Trophoblast cell (in vitro differentiated cells and primary cell): ENCODE measurements around the gene LYRM2.
A peak's percentile ranks its signal among the peaks of the same experiment; 100 is the strongest.

ENCODE experiments used
- DNase-seq, 2 donors: peaks; one replicate each; pipeline ENCODE4 v3.0.0-alpha.2; 2016
- H2AFZ ChIP-seq: 2 replicates; pipeline ENCODE4 v1.6.1; 2013; ENCODE audit warnings: low read length, moderate library complexity, mild to moderate bottlenecking; ENCODE audit not compliant: insufficient read depth, poor library complexity
- H2AK5ac ChIP-seq: 2 replicates; pipeline ENCODE4 v1.6.1; 2013; ENCODE audit warnings: mild to moderate bottlenecking, low read length
- H2BK120ac ChIP-seq: 2 replicates; pipeline ENCODE4 v1.6.1; 2013; ENCODE audit warnings: low read length, mild to moderate bottlenecking, moderate library complexity; ENCODE audit not compliant: insufficient read depth, poor library complexity
- H2BK12ac ChIP-seq: 2 replicates; pipeline ENCODE4 v1.6.1; 2013; ENCODE audit warnings: mild to moderate bottlenecking, low read length, moderate library complexity
- H2BK5ac ChIP-seq: 2 replicates; pipeline ENCODE4 v1.6.1; 2013; ENCODE audit warnings: low read length, low read depth, moderate library complexity, mild to moderate bottlenecking; ENCODE audit not compliant: poor library complexity
- H3K14ac ChIP-seq: 2 replicates; pipeline ENCODE4 v1.6.1; 2013; ENCODE audit warnings: mild to moderate bottlenecking, low read length
- H3K18ac ChIP-seq: 2 replicates; pipeline ENCODE4 v1.6.1; 2013; ENCODE audit warnings: mild to moderate bottlenecking, low read length
- H3K23ac ChIP-seq: 2 replicates; pipeline ENCODE4 v1.6.1; 2013; ENCODE audit warnings: low read length
- H3K27ac ChIP-seq: 2 replicates; pipeline ENCODE4 v1.5.1; 2013; ENCODE audit warnings: low read depth, mild to moderate bottlenecking, inconsistent platforms, low read length, moderate library complexity
- H3K27me3 ChIP-seq: 2 replicates; pipeline ENCODE4 v1.6.1; 2013; ENCODE audit warnings: inconsistent platforms, mild to moderate bottlenecking, low read length, moderate library complexity; ENCODE audit not compliant: insufficient read depth
- H3K36me3 ChIP-seq, 2 experiments: 1 replicate in 1 of 2; 2 replicates in 1 of 2; pipeline ENCODE4 v1.6.1; 2013; ENCODE audit warnings: low read length in 2 of 2, mild to moderate bottlenecking in 2 of 2, moderate library complexity in 1 of 2; ENCODE audit not compliant: insufficient read depth in 2 of 2, control insufficient read depth in 1 of 2
- H3K4ac ChIP-seq: 2 replicates; pipeline ENCODE4 v1.6.1; 2013; ENCODE audit warnings: low read depth, mild to moderate bottlenecking, low read length, moderate library complexity
- H3K4me1 ChIP-seq, 2 experiments: 1 replicate in 1 of 2; 2 replicates in 1 of 2; pipeline ENCODE4 v1.6.1; 2013; ENCODE audit warnings: low read length in 2 of 2, mild to moderate bottlenecking in 2 of 2, moderate library complexity in 1 of 2; ENCODE audit not compliant: insufficient read depth in 2 of 2, control insufficient read depth in 1 of 2
- H3K4me2 ChIP-seq: 2 replicates; pipeline ENCODE4 v1.6.1; 2013; ENCODE audit warnings: inconsistent platforms, mild to moderate bottlenecking, low read length, moderate library complexity
- H3K4me3 ChIP-seq: 2 replicates; pipeline ENCODE4 v1.5.1; 2013; ENCODE audit warnings: mild to moderate bottlenecking, low read depth, low read length, inconsistent platforms
- H3K79me1 ChIP-seq: one replicate; pipeline ENCODE4 v1.6.1; 2013; ENCODE audit warnings: low read length
- H3K79me2 ChIP-seq: 2 replicates; pipeline ENCODE4 v1.6.1; 2013; ENCODE audit warnings: low read length, mild to moderate bottlenecking; ENCODE audit not compliant: control insufficient read depth, insufficient read depth, poor library complexity
- H3K9ac ChIP-seq: 2 replicates; pipeline ENCODE4 v1.6.1; 2013; ENCODE audit warnings: mild to moderate bottlenecking, low read length
- H3K9me3 ChIP-seq: 2 replicates; pipeline ENCODE4 v1.6.1; 2013; ENCODE audit warnings: low read depth, mild to moderate bottlenecking, control low read depth, inconsistent platforms, low read length; ENCODE audit not compliant: insufficient read depth
- H4K12ac ChIP-seq: 2 replicates; pipeline ENCODE4 v1.6.1; 2013; ENCODE audit warnings: low read depth, mild to moderate bottlenecking, low read length, moderate library complexity
- H4K8ac ChIP-seq: 2 replicates; pipeline ENCODE4 v1.6.1; 2013; ENCODE audit warnings: low read depth, mild to moderate bottlenecking, low read length, moderate library complexity
- H4K91ac ChIP-seq: one replicate; pipeline ENCODE4 v1.6.1; 2013; ENCODE audit warnings: low read depth, mild to moderate bottlenecking, low read length, moderate library complexity
- WGBS: extraction: QIAGEN DNeasy Blood & Tissue Kit; methylation state at CpG from one replicate; pipeline ENCODE4 v1.1.7; 2013; ENCODE audit warnings: missing lambda C conversion rate; ENCODE audit not compliant: insufficient read length, insufficient coverage; ENCODE audit errors: extremely low coverage; 5-methylcytosine and 5-hydroxymethylcytosine counted together

LYRM2 gene

DNA sequence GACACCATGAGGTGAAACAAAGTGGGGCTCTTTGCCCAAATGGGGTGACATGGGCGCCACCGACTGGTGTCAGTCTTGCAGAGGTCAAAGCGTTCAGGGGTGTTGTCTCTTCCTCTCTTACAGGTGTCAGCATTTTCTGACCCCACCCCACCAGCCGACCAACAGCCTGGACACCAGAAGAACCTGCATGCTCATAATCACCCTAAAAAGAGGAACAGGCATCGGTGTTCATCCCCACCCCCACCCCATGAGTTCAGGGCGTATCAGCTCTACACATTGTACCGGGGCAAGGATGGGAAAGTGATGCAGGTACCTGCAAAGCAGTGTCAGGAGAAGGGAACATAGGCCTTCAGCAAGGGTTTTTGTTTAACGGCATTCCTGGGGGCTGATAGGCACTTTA, 14.8 kb downstream of the LYRM2 start:
- H2BK12ac ChIP-seq = no peak overlapping the region
- peaks cover 2% of the 10 kb centered on the region for H3K9me3 ChIP-seq

DNA sequence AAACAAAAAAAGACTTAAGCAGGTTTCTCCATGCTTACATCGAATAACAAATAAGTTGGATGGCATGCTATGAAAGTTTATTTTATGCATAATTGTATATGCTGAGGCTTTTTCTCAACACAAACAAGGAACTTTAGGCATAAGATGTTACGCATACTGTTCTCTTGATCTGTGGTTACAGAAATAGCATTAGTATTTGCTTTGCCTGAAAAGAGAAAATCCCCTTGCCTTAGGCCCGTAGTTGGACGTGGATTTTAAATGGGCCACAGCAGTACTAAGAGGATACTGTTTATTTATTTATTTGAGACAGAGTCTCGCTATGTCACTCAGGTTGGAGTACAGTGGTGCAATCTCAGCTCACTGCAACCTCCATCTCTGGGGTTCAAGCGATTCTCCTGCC, 19.0 kb downstream of the LYRM2 start:
- no peak overlapping the region for H3K4me3 ChIP-seq
- no peak overlapping the region for H3K9ac ChIP-seq
- no peak overlapping the region for H2BK12ac ChIP-seq
- no peak overlapping the region for H3K27ac ChIP-seq
- no peak overlapping the region for H4K91ac ChIP-seq
- H3K27me3 ChIP-seq = no peaks in the 10 kb centered on the region
- H2AK5ac ChIP-seq = no peak overlapping the region
- H3K14ac ChIP-seq = no peak overlapping the region
- H3K4me1 ChIP-seq = peaks cover 0 to 3% of the 10 kb centered on the region in 2 experiments
- no CpG with 5 or more reads among the region's 6 CpGs for WGBS
- H4K8ac ChIP-seq = no peak overlapping the region
- no peak overlapping the region for H2BK120ac ChIP-seq
- no peak overlapping the region for H4K12ac ChIP-seq
- no peaks in the 10 kb centered on the region for H3K79me2 ChIP-seq
- H3K18ac ChIP-seq = no peak overlapping the region
- H3K4ac ChIP-seq = no peak overlapping the region
- H3K9me3 ChIP-seq = peaks cover 2% of the 10 kb centered on the region
- no peaks in the 10 kb centered on the region for H3K79me1 ChIP-seq
- H3K4me2 ChIP-seq = no peak overlapping the region
- no peak for DNase-seq
- peaks cover 25 to 33% of the 10 kb centered on the region in 2 experiments for H3K36me3 ChIP-seq
- H3K23ac ChIP-seq = no peak overlapping the region
- no peak overlapping the region for H2AFZ ChIP-seq
- no peak overlapping the region for H2BK5ac ChIP-seq

More for the DNA sequence above, 14.8 kb downstream of the LYRM2 start:
- no peak overlapping the region for H2BK5ac ChIP-seq
- H3K4me1 ChIP-seq = no peaks in the 10 kb centered on the region
- H4K12ac ChIP-seq = no peak overlapping the region
- no peak overlapping the region for H3K23ac ChIP-seq
- H3K14ac ChIP-seq = no peak overlapping the region
- no peaks in the 10 kb centered on the region for H3K79me2 ChIP-seq
- no CpG with 5 or more reads among the region's 8 CpGs for WGBS
- no peak overlapping the region for H2AK5ac ChIP-seq
- no peaks in the 10 kb centered on the region for H3K27me3 ChIP-seq
- H3K18ac ChIP-seq = no peak overlapping the region
- H3K79me1 ChIP-seq = no peaks in the 10 kb centered on the region
- peaks cover 29 to 39% of the 10 kb centered on the region in 2 experiments for H3K36me3 ChIP-seq
- no peak overlapping the region for H3K4me2 ChIP-seq
- no peak overlapping the region for H3K4me3 ChIP-seq
- H3K27ac ChIP-seq = no peak overlapping the region
- H3K4ac ChIP-seq = no peak overlapping the region
- no peak overlapping the region for H4K91ac ChIP-seq
- no peak overlapping the region for H2AFZ ChIP-seq
- peak in 1 of 2 donors; percentile 77 for DNase-seq
- no peak overlapping the region for H3K9ac ChIP-seq
- H4K8ac ChIP-seq = no peak overlapping the region
- no peak overlapping the region for H2BK120ac ChIP-seq

DNA sequence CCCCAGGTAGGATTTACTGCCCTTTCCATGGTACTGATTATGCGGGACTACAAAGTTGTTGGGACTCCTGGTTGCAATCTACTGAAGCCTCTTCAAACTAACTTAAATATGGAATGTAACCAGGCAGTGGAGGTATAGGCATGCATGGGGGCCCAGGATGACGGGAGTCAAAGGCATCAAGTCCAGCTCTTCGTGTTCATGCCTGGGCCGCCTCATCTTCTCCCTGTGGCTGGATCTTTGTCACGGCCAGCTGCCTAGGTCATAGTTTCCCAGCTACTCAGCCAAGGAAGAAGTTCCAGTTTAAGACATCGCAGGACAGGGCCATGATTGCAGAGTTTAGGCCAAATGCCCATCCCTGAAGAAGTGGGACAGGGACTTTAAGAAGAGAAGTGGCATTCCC, 20.5 kb downstream of the LYRM2 start:
- Histone ChIP-seq H3K9me3 (peaks cover 2% of the 10 kb centered on the region), H4K91ac (no peak overlapping the region), H3K4me2 (no peak overlapping the region), H3K36me3 (peaks cover 16 to 26% of the 10 kb centered on the region in 2 experiments), H4K12ac (no peak overlapping the region), H2BK5ac (no peak overlapping the region), H3K9ac (no peak overlapping the region), H3K4me1 (peaks cover 0 to 3% of the 10 kb centered on the region in 2 experiments), H3K14ac (no peak overlapping the region), H2BK12ac (no peak overlapping the region), H2BK120ac (no peak overlapping the region), H4K8ac (no peak overlapping the region), H3K18ac (no peak overlapping the region), H2AK5ac (no peak overlapping the region), H3K23ac (no peak overlapping the region), H2AFZ (no peak overlapping the region), H3K27ac (no peak overlapping the region), H3K4me3 (no peak overlapping the region), H3K4ac (no peak overlapping the region), H3K27me3 (no peaks in the 10 kb centered on the region), H3K79me1 (no peaks in the 10 kb centered on the region), H3K79me2 (no peaks in the 10 kb centered on the region)
- peak; percentile 94 to 95 for DNase-seq
- no CpG with 5 or more reads among the region's 6 CpGs for WGBS

DNA sequence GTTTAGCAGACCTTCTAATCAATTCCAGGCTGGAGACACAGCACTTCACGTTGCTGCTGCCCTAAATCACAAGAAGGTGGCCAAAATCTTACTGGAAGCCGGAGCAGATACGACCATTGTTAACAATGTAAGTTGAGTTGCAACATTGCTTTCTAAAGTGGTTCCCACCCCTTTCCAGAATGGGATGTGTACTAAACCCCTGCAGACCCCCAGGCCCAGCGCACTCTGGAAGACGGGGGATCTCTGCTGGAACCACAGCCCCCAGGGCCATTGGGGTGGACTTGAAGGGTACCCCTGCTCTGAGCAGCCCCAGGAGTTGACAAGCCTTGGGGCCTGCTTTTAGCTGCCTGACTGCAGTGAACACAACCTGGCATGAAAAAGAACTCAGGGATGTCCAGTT, 22.0 kb downstream of the LYRM2 start:
- Histone ChIP-seq H3K23ac (no peak overlapping the region), H3K36me3 (peaks cover 10 to 24% of the 10 kb centered on the region in 2 experiments), H3K79me1 (no peaks in the 10 kb centered on the region), H2BK120ac (no peak overlapping the region), H3K18ac (no peak overlapping the region), H3K9me3 (peaks cover 2% of the 10 kb centered on the region), H3K4me1 (peaks cover 0 to 3% of the 10 kb centered on the region in 2 experiments), H3K79me2 (no peaks in the 10 kb centered on the region), H3K27ac (no peak overlapping the region), H3K14ac (no peak overlapping the region), H3K4me2 (no peak overlapping the region), H2AK5ac (no peak overlapping the region), H2BK5ac (no peak overlapping the region), H4K12ac (no peak overlapping the region), H3K4ac (no peak overlapping the region), H2BK12ac (no peak overlapping the region), H4K91ac (no peak overlapping the region), H3K4me3 (no peak overlapping the region), H4K8ac (no peak overlapping the region), H3K9ac (no peak overlapping the region), H2AFZ (no peak overlapping the region), H3K27me3 (no peaks in the 10 kb centered on the region)
- WGBS = no CpG with 5 or more reads among the region's 5 CpGs
- no peak for DNase-seq
